OCI-LY1 (cell line): ENCODE results near the gene IMMP2L.
"Not testable (repeated sequence)": the region's sequence is repeated elsewhere in the genome, so short reads cannot be mapped to it uniquely, and the experiment has no call there.

Source experiments
- H2AFZ ChIP-seq: fragments of 200-600 bp; sonication (generic), shearing (Covaris generic); 2 replicates; pipeline ENCODE4 v1.6.0; 2014; ENCODE audit warnings: antibody characterized with exemption, mild to moderate bottlenecking, low read length
- H3F3A ChIP-seq: fragments of 200-600 bp; sonication (generic), shearing (Covaris generic); 2 replicates; pipeline ENCODE4 v1.6.0; 2014; ENCODE audit warnings: mild to moderate bottlenecking, antibody characterized with exemption, low read length, moderate library complexity; ENCODE audit not compliant: insufficient read depth
- H3K27ac ChIP-seq: fragments of 200-600 bp; sonication (generic); 2 replicates; pipeline ENCODE4 v1.5.1; 2014; ENCODE audit warnings: low read length, mixed run types, mild to moderate bottlenecking, low read depth; ENCODE audit not compliant: poor library complexity, severe bottlenecking
- H3K27me3 ChIP-seq: fragments of 200-600 bp; sonication (generic); 2 replicates; pipeline ENCODE4 v1.6.0; 2014; ENCODE audit warnings: antibody characterized with exemption, mild to moderate bottlenecking, low read length, moderate library complexity; ENCODE audit not compliant: insufficient read depth
- H3K36me3 ChIP-seq: fragments of 200-600 bp; sonication (generic); 2 replicates; pipeline ENCODE4 v1.6.1; 2014; ENCODE audit warnings: mild to moderate bottlenecking, antibody characterized with exemption, low read length, moderate library complexity, mixed read lengths; ENCODE audit not compliant: insufficient read depth
- H3K4me1 ChIP-seq: fragments of 200-600 bp; sonication (generic); 2 replicates; pipeline ENCODE4 v1.5.1; 2014; ENCODE audit warnings: mild to moderate bottlenecking, low read length, moderate library complexity; ENCODE audit not compliant: insufficient read depth, severe bottlenecking
- H3K4me2 ChIP-seq: fragments of 200-600 bp; sonication (generic), shearing (Covaris generic); 2 replicates; pipeline ENCODE4 v1.6.1; 2014; ENCODE audit warnings: low read length
- H3K4me3 ChIP-seq: fragments of 200-600 bp; sonication (generic); 2 replicates; pipeline ENCODE4 v1.5.1; 2014; ENCODE audit warnings: low read length, low read depth, mild to moderate bottlenecking, mixed read lengths; ENCODE audit not compliant: poor library complexity, severe bottlenecking
- H3K79me2 ChIP-seq: fragments of 200-600 bp; shearing (Covaris generic); 2 replicates; pipeline ENCODE4 v1.6.1; 2016; ENCODE audit warnings: mixed run types, low read length, mixed read lengths; ENCODE audit not compliant: insufficient read depth
- H3K9ac ChIP-seq: fragments of 200-600 bp; sonication (generic), shearing (Covaris generic); 2 replicates; pipeline ENCODE4 v1.6.1; 2014; ENCODE audit warnings: mild to moderate bottlenecking, low read length, mixed read lengths
- H3K9me2 ChIP-seq: fragments of 200-600 bp; sonication (generic), shearing (Covaris generic); 2 replicates; pipeline ENCODE4 v1.6.1; 2014; ENCODE audit warnings: low read depth, mild to moderate bottlenecking, low read length, mixed read lengths
- H3K9me3 ChIP-seq: fragments of 200-600 bp; shearing (Covaris generic); 2 replicates; pipeline ENCODE4 v1.6.1; 2014; ENCODE audit warnings: low read length, mixed read lengths
- H4K20me1 ChIP-seq: fragments of 200-600 bp; sonication (generic), shearing (Covaris generic); 2 replicates; pipeline ENCODE4 v1.6.0; 2016; ENCODE audit warnings: mild to moderate bottlenecking, low read length; ENCODE audit not compliant: insufficient read depth
- EZH2 ChIP-seq: fragments of 200-600 bp; sonication (generic), shearing (Covaris generic); IDR thresholded peaks from 2 replicates; pipeline ENCODE4 v1.8.0; 2017; ENCODE audit warnings: borderline replicate concordance, mixed run types, mild to moderate bottlenecking, antibody characterized with exemption, low read length, moderate library complexity, mixed read lengths
- TF ChIP-seq, protein P1 (sequence below): fragments of 200-600 bp; sonication (generic), shearing (Covaris generic); IDR thresholded peaks from 2 replicates; pipeline ENCODE4 v1.5.1; 2017; ENCODE audit warnings: mild to moderate bottlenecking, antibody characterized with exemption, low read length, moderate library complexity, mixed read lengths

IMMP2L gene

DNA sequence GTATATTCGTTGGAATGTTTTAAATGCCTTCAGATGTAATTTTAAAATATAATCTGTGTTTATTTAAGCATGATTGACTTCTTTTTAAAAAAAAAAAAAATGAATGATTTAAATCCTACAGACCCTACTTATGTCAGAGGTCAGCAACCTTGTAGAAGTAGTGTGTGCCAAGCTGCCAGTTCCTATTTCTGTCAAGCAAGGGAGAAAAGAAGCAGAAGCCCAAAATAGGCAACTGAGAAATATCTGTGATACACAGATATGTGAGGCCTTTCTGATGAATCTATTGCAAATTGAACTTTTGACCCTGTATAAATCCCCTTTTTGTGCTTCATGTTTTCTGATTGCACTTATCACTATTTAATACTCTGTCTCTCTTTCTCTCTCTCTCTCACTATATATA is 271.9 kb downstream of the IMMP2L start:
- Histone ChIP-seq H3K36me3 (no peaks in the 10 kb centered on the region), H3K9me3 (no peaks in the 10 kb centered on the region), H3K9me2 (no peaks in the 10 kb centered on the region), H3K4me2 (no peak overlapping the region), H4K20me1 (no peaks in the 10 kb centered on the region), H3K9ac (no peak overlapping the region), H3K27ac (no peak overlapping the region), H3K79me2 (no peaks in the 10 kb centered on the region), H3K27me3 (no peaks in the 10 kb centered on the region), H3F3A (no peaks in the 10 kb centered on the region), H2AFZ (no peak overlapping the region), H3K4me3 (no peak overlapping the region), H3K4me1 (no peaks in the 10 kb centered on the region)
- TF ChIP-seq, protein P1, sequence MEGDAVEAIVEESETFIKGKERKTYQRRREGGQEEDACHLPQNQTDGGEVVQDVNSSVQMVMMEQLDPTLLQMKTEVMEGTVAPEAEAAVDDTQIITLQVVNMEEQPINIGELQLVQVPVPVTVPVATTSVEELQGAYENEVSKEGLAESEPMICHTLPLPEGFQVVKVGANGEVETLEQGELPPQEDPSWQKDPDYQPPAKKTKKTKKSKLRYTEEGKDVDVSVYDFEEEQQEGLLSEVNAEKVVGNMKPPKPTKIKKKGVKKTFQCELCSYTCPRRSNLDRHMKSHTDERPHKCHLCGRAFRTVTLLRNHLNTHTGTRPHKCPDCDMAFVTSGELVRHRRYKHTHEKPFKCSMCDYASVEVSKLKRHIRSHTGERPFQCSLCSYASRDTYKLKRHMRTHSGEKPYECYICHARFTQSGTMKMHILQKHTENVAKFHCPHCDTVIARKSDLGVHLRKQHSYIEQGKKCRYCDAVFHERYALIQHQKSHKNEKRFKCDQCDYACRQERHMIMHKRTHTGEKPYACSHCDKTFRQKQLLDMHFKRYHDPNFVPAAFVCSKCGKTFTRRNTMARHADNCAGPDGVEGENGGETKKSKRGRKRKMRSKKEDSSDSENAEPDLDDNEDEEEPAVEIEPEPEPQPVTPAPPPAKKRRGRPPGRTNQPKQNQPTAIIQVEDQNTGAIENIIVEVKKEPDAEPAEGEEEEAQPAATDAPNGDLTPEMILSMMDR, result no peak
- TF ChIP-seq EZH2, result no peak

DNA sequence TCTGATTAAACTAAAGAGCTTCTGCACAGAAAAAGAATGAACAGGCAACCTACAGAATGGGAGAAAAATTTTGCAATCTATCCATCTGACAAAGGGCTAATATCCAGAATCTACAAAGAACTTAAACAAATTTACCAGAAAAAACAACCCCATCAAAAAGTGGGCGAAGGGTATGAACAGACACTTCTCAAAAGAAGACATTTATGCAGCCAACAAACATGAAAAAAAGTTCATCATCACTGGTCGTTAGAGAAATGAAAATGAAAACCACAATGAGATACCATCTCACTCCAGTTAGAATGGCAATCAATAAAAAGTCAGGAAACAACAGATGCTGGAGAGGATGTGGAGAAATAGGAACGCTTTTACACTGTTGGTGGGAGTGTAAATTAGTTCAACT is 273.9 kb downstream of the IMMP2L start:
- not testable (repeated sequence) for H3K27ac ChIP-seq, H3K4me2 ChIP-seq, H3K9ac ChIP-seq, H3F3A ChIP-seq, H3K4me1 ChIP-seq, H3K4me3 ChIP-seq, H2AFZ ChIP-seq, H4K20me1 ChIP-seq, H3K36me3 ChIP-seq, H3K9me3 ChIP-seq, H3K79me2 ChIP-seq, H3K27me3 ChIP-seq, H3K9me2 ChIP-seq

DNA sequence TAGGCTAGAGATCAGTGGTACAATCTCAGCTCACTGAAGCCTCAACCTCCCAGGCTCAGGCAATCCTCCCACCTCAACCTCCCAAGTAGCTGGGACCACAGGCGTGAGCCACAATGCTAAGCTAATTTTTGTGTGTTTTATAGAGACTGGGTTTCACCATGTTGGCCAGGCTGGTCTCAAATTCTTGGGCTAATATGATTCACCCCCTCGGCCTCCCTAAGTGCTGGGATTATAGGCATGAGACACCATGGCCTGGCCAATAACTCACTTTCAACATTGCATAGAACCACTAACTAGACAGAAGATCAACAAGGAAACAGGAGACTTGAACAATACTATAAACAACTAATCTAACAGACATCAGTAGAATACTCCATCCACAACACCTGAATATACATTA is 279.7 kb downstream of the IMMP2L start:
- Histone ChIP-seq H3K9me2 (no peaks in the 10 kb centered on the region), H3K79me2 (no peaks in the 10 kb centered on the region), H3F3A (no peaks in the 10 kb centered on the region), H3K9me3 (no peaks in the 10 kb centered on the region), H3K4me2 (no peak overlapping the region), H3K27me3 (no peaks in the 10 kb centered on the region), H3K4me1 (no peaks in the 10 kb centered on the region), H3K9ac (no peak overlapping the region), H3K36me3 (no peaks in the 10 kb centered on the region), H2AFZ (no peak overlapping the region), H3K4me3 (no peak overlapping the region), H4K20me1 (no peaks in the 10 kb centered on the region), H3K27ac (no peak overlapping the region)
- TF ChIP-seq EZH2, result no peak
- TF ChIP-seq, protein P1, result no peak

DNA sequence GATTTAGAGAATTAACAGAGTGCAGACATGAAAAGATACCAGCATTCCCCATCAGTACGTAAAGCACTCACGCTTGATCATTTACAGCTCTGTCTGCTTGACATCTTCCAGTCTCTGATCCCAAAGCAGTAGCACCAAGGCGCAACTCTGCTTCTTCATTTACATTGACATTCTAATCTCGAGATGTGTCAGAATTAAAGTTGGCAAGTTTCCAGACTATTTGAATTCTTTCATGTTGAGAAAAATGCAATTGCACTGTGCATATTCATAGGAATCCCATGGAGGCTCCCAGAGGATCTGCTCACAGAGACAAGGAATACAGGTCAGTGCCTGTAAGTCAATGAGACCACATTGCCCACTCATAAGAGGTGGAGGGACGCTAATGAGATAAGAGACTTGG is 287.4 kb downstream of the IMMP2L start:
- H4K20me1 ChIP-seq, result no peaks in the 10 kb centered on the region
- H3K4me3 ChIP-seq, result no peak overlapping the region
- H2AFZ ChIP-seq, result no peak overlapping the region
- H3F3A ChIP-seq, result no peaks in the 10 kb centered on the region
- no peak overlapping the region for H3K27ac ChIP-seq
- H3K36me3 ChIP-seq, result no peaks in the 10 kb centered on the region
- no peaks in the 10 kb centered on the region for H3K79me2 ChIP-seq
- no peaks in the 10 kb centered on the region for H3K9me2 ChIP-seq
- TF ChIP-seq, protein P1, result no peak
- TF ChIP-seq EZH2, result no peak
- no peaks in the 10 kb centered on the region for H3K9me3 ChIP-seq
- no peak overlapping the region for H3K9ac ChIP-seq
- no peaks in the 10 kb centered on the region for H3K27me3 ChIP-seq
- no peak overlapping the region for H3K4me2 ChIP-seq
- no peaks in the 10 kb centered on the region for H3K4me1 ChIP-seq
